Right atrium auricular region (tissue), 2 donors: ENCODE data around the gene RSPO1. TPM values are rescaled to one million over a fixed set of nuclear protein-coding genes. Genes with fewer than 3 reads are reported as not detected.

Source experiments
- DNase-seq: peaks from one replicate; pipeline ENCODE4 v3.0.0-alpha.2; 2019; ENCODE audit warnings: low spot score
- H3K27ac ChIP-seq, 2 donors: fragments of 200-600 bp; sonication (generic); 1 replicate in 1 of 2; 2 replicates in 1 of 2; pipeline ENCODE4 v1.5.1; 2016 to 2019
- H3K27me3 ChIP-seq, 2 donors: fragments of 200-600 bp; sonication (generic); one replicate each; pipeline versions ENCODE4 v1.5.1 to v1.6.0; 2017 to 2019
- H3K36me3 ChIP-seq: fragments of 200-600 bp; sonication (generic); one replicate; pipeline ENCODE4 v1.5.1; 2016
- H3K4me1 ChIP-seq, 2 donors: fragments of 200-600 bp; sonication (generic); one replicate each; pipeline versions ENCODE4 v1.5.1 to v1.6.0; 2017 to 2019
- H3K4me3 ChIP-seq, 2 donors: fragments of 200-600 bp; sonication (generic); 1 replicate in 1 of 2; 2 replicates in 1 of 2; pipeline ENCODE4 v1.5.1; 2017 to 2019; ENCODE audit warnings: mild to moderate bottlenecking in 1 of 2, moderate library complexity in 1 of 2
- H3K9me3 ChIP-seq, 2 donors: fragments of 200-600 bp; sonication (generic); one replicate each; pipeline ENCODE4 v1.5.1; 2019
- CTCF ChIP-seq, 2 donors: fragments of 200-600 bp; sonication (generic); IDR thresholded peaks; one replicate each; pipeline ENCODE4 v1.5.1; 2019; ENCODE audit warnings: antibody characterized with exemption in 2 of 2
- total RNA-seq, 2 donors: library from RNA; depleted of rRNA; stranded (reverse); fragments of >200 nt; gene quantifications; one replicate each; pipeline ENCODE4 v1.1.0, GENCODE V29; 2016

The RSPO1 gene
- total RNA-seq, 2 donors from 2014 or later = 6.3 to 9.1 TPM

GRCh38 chr1:37676281-37677142 is 41.8 kb upstream of the RSPO1 start:
- Histone ChIP-seq H3K27me3 (no peaks in the 10 kb centered on the region), H3K4me1 (no peaks in the 10 kb centered on the region), H3K9me3 (no peaks in the 10 kb centered on the region), H3K36me3 (peaks cover 3% of the 10 kb centered on the region), H3K27ac (no peak overlapping the region), H3K4me3 (no peak overlapping the region)
- no peak for TF ChIP-seq CTCF (IDR thresholded peaks at IDR 0.05)
- DNase-seq = no peak

DNA sequence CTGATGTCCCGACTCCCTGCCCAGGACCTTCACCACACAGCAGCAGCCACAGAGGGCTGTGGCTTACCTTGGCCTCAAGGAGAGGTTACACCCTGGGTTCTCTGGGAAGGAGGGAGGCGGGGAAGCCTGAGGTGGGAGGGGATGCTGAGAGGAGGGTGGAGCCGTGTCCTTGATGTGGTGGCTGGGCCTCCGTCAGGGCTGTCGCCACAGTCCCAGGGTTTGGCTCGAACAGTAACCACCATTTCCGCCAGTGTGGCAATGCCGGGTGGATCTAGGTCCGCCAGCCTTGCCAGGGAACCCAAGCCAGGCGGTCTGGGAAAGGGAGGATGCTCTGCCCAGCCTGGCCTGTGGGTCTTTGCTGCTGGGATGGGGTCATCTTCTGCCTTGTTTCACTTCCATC is 39.2 kb upstream of the RSPO1 start:
- no peak for DNase-seq
- Histone ChIP-seq H3K9me3 (no peaks in the 10 kb centered on the region), H3K27ac (no peak overlapping the region), H3K4me1 (no peaks in the 10 kb centered on the region), H3K27me3 (no peaks in the 10 kb centered on the region), H3K4me3 (no peak overlapping the region), H3K36me3 (no peaks in the 10 kb centered on the region)
- TF ChIP-seq CTCF (IDR thresholded peaks at IDR 0.05) = no peak

GRCh38 chr1:37672136-37672870 is 37.6 kb upstream of the RSPO1 start:
- no peak for TF ChIP-seq CTCF (IDR thresholded peaks at IDR 0.05)
- DNase-seq = no peak
- Histone ChIP-seq H3K9me3 (no peaks in the 10 kb centered on the region), H3K4me1 (no peaks in the 10 kb centered on the region), H3K36me3 (no peaks in the 10 kb centered on the region), H3K27ac (no peak overlapping the region), H3K4me3 (no peak overlapping the region), H3K27me3 (no peaks in the 10 kb centered on the region)

- TF ChIP-seq CTCF (IDR thresholded peaks at IDR 0.05) = no peak
- Histone ChIP-seq H3K4me1 (no peaks in the 10 kb centered on the region), H3K4me3 (no peak overlapping the region), H3K27me3 (no peaks in the 10 kb centered on the region), H3K9me3 (no peaks in the 10 kb centered on the region), H3K36me3 (no peaks in the 10 kb centered on the region), H3K27ac (no peak overlapping the region)
- no peak for DNase-seq
These were observed 36.6 kb upstream of the RSPO1 start for GRCh38 chr1:37671261-37671660.

GRCh38 chr1:37670133-37670532 is 35.4 kb upstream of the RSPO1 start:
- no peak for TF ChIP-seq CTCF (IDR thresholded peaks at IDR 0.05)
- Histone ChIP-seq H3K27ac (no peak overlapping the region), H3K27me3 (no peaks in the 10 kb centered on the region), H3K36me3 (no peaks in the 10 kb centered on the region), H3K4me3 (no peak overlapping the region), H3K9me3 (no peaks in the 10 kb centered on the region), H3K4me1 (no peaks in the 10 kb centered on the region)
- DNase-seq = no peak
